ENCODE data around the gene PIP5K1C.
"Not testable (repeated sequence)": the region's sequence is repeated elsewhere in the genome, so short reads cannot be mapped to it uniquely, and the experiment has no call there.

Gene PIP5K1C

DNA sequence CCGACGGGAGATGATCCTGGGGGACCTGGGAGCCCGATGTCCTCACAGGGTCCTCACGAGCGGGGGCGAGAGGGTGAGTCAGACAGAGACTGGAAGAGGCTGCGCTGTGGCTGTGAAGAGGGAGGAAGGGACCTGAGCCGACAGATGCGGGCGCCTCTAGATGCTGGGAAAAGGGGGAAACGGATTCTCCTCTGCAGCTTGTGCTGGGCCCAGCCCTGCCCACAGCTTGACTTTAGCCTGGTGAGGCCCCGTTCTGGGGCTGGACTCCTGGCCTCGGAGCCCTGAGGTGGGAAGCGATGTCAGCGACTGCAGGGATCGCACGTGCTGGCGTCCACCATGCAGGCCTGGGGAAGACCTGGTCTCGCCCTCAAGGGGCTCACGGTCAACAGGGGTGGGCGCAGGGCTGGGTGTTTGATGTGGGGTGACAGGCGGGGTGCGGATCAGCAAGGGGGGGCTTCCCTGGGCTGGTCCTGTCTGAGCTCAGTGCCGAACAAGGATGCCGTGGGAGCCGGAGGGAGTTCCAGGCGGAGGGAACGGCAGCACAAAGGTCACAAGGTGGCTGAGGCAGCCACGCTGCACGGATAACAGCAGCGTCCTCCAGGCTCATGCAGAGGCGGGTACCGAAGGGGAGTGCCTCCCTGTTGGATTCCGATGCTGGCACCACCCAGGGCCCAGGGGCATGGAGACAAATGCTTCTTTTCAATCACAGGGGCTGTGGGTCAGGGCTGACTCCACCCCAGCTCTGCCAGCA, 31.8 kb downstream of the PIP5K1C start:
- no peak overlapping the region for H3K4me3 ChIP-seq (ENCODE audit: low read length)
- no peak for DNase-seq (ENCODE audit: low read depth)
- TF ChIP-seq, protein P1, sequence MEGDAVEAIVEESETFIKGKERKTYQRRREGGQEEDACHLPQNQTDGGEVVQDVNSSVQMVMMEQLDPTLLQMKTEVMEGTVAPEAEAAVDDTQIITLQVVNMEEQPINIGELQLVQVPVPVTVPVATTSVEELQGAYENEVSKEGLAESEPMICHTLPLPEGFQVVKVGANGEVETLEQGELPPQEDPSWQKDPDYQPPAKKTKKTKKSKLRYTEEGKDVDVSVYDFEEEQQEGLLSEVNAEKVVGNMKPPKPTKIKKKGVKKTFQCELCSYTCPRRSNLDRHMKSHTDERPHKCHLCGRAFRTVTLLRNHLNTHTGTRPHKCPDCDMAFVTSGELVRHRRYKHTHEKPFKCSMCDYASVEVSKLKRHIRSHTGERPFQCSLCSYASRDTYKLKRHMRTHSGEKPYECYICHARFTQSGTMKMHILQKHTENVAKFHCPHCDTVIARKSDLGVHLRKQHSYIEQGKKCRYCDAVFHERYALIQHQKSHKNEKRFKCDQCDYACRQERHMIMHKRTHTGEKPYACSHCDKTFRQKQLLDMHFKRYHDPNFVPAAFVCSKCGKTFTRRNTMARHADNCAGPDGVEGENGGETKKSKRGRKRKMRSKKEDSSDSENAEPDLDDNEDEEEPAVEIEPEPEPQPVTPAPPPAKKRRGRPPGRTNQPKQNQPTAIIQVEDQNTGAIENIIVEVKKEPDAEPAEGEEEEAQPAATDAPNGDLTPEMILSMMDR (conservative IDR thresholded peaks at IDR 0.05; ENCODE audit: low read length), result no peak

DNA sequence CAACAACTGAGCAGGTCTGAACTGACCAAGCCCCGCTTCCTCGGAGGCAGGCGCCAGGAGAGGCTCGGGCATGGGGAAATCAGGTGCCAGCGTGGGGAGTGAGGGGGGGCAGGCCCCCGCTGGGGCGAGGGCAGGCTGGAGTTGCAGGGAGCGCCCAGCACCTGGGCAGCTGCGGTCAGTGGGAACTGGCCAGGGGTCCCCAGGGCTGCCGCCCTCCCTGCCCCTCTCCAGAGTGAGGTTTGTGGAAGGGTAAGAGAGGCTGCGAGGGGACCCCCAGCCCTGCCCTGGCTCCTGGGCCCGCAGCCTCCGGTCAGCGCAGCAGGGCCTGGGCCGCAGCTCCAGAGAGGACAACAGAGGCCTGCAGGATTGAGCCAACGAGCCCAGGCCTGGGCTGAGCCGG, 32.5 kb downstream of the PIP5K1C start:
- TF ChIP-seq, protein P1 (conservative IDR thresholded peaks at IDR 0.05; ENCODE audit: low read length), result no peak
- no peak for DNase-seq (ENCODE audit: low read depth)
- no peak overlapping the region for H3K4me3 ChIP-seq (ENCODE audit: low read length)

DNA sequence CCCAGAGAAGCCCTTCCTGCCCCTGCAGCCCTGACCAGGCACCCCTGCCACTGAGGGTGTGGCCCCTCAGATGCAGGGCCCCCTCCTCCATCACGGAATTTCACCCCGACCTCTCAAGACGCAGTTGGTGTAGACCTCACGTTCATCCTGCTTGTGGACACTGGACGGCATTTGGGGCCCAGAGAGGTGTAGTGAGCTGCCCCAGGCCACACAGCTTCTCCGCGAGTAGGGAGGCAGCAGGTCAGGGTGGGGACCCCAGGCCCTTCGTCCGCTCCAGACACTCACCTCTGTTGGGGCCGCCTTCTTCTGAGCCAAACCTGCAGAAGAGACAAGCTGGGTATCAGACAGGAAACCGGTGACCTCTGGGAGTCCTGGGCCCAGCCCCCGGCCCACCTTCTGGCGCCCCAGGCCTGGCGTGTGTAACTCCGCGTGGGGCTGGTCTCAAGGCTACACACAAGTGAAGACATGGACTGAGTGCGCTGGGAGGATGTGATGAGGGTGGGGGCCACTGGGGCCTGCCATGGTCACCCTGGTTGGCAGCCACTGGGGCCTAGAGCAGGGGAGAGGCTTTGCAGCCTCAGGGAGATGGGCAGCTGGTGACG, 33.1 kb downstream of the PIP5K1C start:
- no peak overlapping the region for H3K4me3 ChIP-seq (ENCODE audit: low read length)
- no peak for DNase-seq (ENCODE audit: low read depth)
- TF ChIP-seq, protein P1 (conservative IDR thresholded peaks at IDR 0.05; ENCODE audit: low read length), result no peak

DNA sequence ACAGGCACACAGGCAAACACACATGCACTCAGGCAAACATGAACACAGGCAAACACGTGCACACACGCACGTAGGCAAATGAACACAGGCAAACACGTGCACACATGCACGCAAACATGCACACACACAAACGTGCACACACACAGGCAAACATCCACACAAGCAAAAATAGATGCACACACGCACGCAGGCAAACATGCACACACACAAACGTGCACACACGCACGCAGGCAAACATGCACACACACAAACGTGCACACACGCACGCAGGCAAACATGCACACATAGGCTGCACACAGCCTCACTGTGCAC, 33.8 kb downstream of the PIP5K1C start:
- not testable (repeated sequence) for H3K4me3 ChIP-seq (ENCODE audit: low read length); DNase-seq (ENCODE audit: low read depth)

DNA sequence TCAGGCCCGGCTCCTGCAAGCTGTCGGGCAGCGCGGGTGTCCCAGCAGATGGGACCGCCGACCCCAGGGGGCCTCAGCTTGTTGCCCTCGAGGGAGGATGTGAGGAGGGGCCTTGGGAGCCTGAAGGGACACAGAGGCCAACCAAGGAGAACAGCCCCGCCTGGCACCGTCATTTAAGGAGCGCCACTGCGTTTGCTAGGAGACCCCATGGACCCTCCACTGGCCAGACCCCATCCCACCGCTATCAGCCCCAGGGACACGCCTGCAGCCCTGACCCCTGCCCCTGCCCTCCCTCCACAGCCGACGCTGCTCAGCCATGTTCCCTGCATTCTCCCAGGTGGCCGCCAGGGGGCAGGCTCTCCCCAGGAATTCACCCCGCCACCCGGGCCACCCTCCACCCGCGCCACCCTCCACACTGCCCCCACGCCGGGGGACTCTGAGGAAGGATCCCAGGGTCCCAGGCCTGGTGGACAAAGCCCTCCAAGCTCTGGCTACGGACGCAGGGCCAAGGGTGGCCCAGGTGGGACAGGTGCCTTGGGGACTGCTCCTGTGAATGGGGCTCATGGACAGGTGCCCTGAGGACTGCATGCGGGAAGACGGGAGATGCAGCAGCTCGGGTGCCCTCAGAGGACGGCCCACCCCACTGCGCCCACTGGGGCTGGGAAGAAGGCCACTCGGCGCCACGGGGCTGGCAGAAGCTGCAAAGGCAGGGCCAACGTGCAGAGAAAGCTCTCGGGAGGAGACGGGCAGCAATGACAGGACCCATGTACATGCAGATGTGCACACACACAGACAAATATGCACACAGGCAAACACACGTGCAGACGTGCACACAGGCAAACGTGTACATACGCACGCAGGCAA, 34.4 kb downstream of the PIP5K1C start:
- H3K4me3 ChIP-seq (ENCODE audit: low read length), result no peak overlapping the region
- DNase-seq (ENCODE audit: low read depth), result peak; percentile 17
- TF ChIP-seq, protein P1 (conservative IDR thresholded peaks at IDR 0.05; ENCODE audit: low read length), result peak; percentile 71

DNA sequence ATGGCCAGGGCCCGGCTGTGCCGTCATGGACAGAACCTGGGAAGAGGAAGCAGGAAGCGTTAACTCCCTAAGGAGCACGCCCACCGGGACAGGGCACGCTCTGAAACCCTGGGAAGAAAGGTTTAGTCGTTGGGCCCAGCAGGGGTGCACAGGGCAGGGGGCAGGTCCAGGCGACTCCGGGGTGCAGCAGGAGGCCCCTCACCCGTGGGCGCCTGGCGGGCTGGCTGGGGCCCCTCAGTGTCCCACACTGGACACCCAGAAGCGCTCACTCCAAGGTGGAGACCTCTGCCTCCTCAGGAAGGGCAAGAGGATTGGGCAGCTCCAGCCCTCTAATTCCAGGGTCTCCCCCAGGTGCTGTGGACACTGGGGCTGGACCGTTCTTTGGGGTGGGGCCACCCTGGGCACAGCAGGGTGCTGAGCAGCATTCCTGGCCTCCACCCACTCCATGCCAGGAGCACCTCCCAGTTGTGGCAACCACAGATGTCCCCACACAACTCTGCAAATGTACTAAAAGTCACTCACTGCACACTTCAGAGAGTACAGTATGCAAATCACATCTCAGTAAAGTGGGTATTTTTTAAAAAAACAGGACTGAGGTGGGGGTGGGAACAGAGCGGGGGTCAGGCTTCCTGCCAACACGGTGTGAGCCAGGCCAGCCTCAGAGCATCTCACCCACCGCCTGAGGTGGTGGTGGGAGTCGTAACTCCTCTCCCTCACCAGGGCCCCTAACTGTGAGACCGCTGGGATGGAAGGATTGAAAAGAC, 35.2 kb downstream of the PIP5K1C start:
- TF ChIP-seq, protein P1 (conservative IDR thresholded peaks at IDR 0.05; ENCODE audit: low read length), result no peak
- no peak overlapping the region for H3K4me3 ChIP-seq (ENCODE audit: low read length)
- DNase-seq (ENCODE audit: low read depth), result no peak

DNA sequence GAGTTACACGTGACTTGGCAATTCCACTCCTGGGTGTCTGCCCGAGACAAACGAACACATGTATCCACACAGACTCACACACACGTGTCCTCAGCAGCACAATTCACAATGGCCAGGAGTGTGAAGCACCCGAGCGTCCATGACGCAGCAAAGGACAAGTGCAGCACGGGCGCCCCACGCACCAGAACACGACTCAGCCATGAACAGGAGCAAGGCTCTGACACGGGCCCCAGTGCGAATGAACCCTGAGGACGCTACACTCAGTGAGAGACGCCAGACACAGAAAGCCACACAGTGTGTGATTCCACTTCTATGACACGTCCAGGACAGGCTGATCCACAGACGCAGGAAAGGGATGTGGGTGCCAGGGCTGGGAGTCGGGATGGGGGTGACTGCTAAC, 36.4 kb downstream of the PIP5K1C start:
- H3K4me3 ChIP-seq (ENCODE audit: low read length), result no peak overlapping the region
- DNase-seq (ENCODE audit: low read depth), result no peak
- TF ChIP-seq, protein P1 (conservative IDR thresholded peaks at IDR 0.05; ENCODE audit: low read length), result no peak
